ENCODE measurements around the gene CBLB.

The CBLB gene

GRCh38 chr3:105851176-105851575, 17.6 kb downstream of the CBLB start:
- no peak overlapping the region for H3K9ac ChIP-seq (ENCODE audit: low read depth, low read length, poor library complexity, severe bottlenecking)
- no peaks in the 10 kb centered on the region for H3K9me2 ChIP-seq (replicated peaks; ENCODE audit: low read depth, low read length)
- no peak overlapping the region for H3K4me2 ChIP-seq (ENCODE audit: low read depth, low read length, poor library complexity, severe bottlenecking)
- peaks cover 13% of the 10 kb centered on the region; the same call in 1 of the 2 replicates for H3K36me3 ChIP-seq (ENCODE audit: insufficient read depth, low read length)
- H4K20me1 ChIP-seq (ENCODE audit: insufficient read depth, low read length, poor library complexity, severe bottlenecking): peaks cover 2% of the 10 kb centered on the region
- no peak overlapping the region for H2AFZ ChIP-seq (ENCODE audit: low read length)
- H3K27me3 ChIP-seq (ENCODE audit: insufficient read depth, low read length, poor library complexity, severe bottlenecking): no peaks in the 10 kb centered on the region
- no peaks in the 10 kb centered on the region for H3K9me3 ChIP-seq (ENCODE audit: insufficient read depth, low read depth, low read length)
- H3K4me1 ChIP-seq (ENCODE audit: insufficient read depth, low read length, poor library complexity, severe bottlenecking): no peaks in the 10 kb centered on the region
- H3K4me3 ChIP-seq (ENCODE audit: low read length, poor library complexity, severe bottlenecking): no peak overlapping the region
- no peaks in the 10 kb centered on the region for H3K79me2 ChIP-seq (ENCODE audit: insufficient read depth, low read length)
- TF ChIP-seq CTCF (conservative IDR thresholded peaks at IDR 0.05; ENCODE audit: low read length): no peak
- TF ChIP-seq EZH2phosphoT487 (IDR thresholded peaks at IDR 0.05; ENCODE audit: borderline replicate concordance): no peak
- no peaks in the 10 kb centered on the region for H3F3A ChIP-seq (ENCODE audit: low read depth)

- Histone ChIP-seq H3K4me3 (ENCODE audit: low read length, poor library complexity, severe bottlenecking) (no peak overlapping the region), H3K9me3 (ENCODE audit: insufficient read depth, low read depth, low read length) (no peaks in the 10 kb centered on the region), H3K27me3 (ENCODE audit: insufficient read depth, low read length, poor library complexity, severe bottlenecking) (no peaks in the 10 kb centered on the region), H2AFZ (ENCODE audit: low read length) (no peak overlapping the region), H3K9ac (ENCODE audit: low read depth, low read length, poor library complexity, severe bottlenecking) (no peak overlapping the region), H3K4me2 (ENCODE audit: low read depth, low read length, poor library complexity, severe bottlenecking) (no peak overlapping the region), H3F3A (ENCODE audit: low read depth) (no peaks in the 10 kb centered on the region), H3K9me2 (replicated peaks; ENCODE audit: low read depth, low read length) (no peaks in the 10 kb centered on the region), H3K4me1 (ENCODE audit: insufficient read depth, low read length, poor library complexity, severe bottlenecking) (peaks cover 2% of the 10 kb centered on the region), H3K79me2 (ENCODE audit: insufficient read depth, low read length) (no peaks in the 10 kb centered on the region), H3K36me3 (ENCODE audit: insufficient read depth, low read length) (peaks cover 13% of the 10 kb centered on the region; the same call in 1 of the 2 replicates), H4K20me1 (ENCODE audit: insufficient read depth, low read length, poor library complexity, severe bottlenecking) (peaks cover 2% of the 10 kb centered on the region)
- TF ChIP-seq EZH2phosphoT487 (IDR thresholded peaks at IDR 0.05; ENCODE audit: borderline replicate concordance) (no peak), CTCF (conservative IDR thresholded peaks at IDR 0.05; ENCODE audit: low read length) (no peak)
These were observed 18.2 kb downstream of the CBLB start for GRCh38 chr3:105850593-105850992.

- no peak overlapping the region for H2AFZ ChIP-seq (ENCODE audit: low read length)
- H3K9me2 ChIP-seq (replicated peaks; ENCODE audit: low read depth, low read length): no peaks in the 10 kb centered on the region
- H3F3A ChIP-seq (ENCODE audit: low read depth): no peaks in the 10 kb centered on the region
- no peaks in the 10 kb centered on the region for H3K79me2 ChIP-seq (ENCODE audit: insufficient read depth, low read length)
- no peak overlapping the region for H3K9ac ChIP-seq (ENCODE audit: low read depth, low read length, poor library complexity, severe bottlenecking)
- TF ChIP-seq EZH2phosphoT487 (IDR thresholded peaks at IDR 0.05; ENCODE audit: borderline replicate concordance): no peak
- no peak for TF ChIP-seq CTCF (conservative IDR thresholded peaks at IDR 0.05; ENCODE audit: low read length)
- peaks cover 13% of the 10 kb centered on the region; the same call in 1 of the 2 replicates for H3K36me3 ChIP-seq (ENCODE audit: insufficient read depth, low read length)
- H3K4me1 ChIP-seq (ENCODE audit: insufficient read depth, low read length, poor library complexity, severe bottlenecking): peaks cover 5% of the 10 kb centered on the region
- H3K4me3 ChIP-seq (ENCODE audit: low read length, poor library complexity, severe bottlenecking): no peak overlapping the region
- H4K20me1 ChIP-seq (ENCODE audit: insufficient read depth, low read length, poor library complexity, severe bottlenecking): no peaks in the 10 kb centered on the region
- no peaks in the 10 kb centered on the region for H3K9me3 ChIP-seq (ENCODE audit: insufficient read depth, low read depth, low read length)
- H3K4me2 ChIP-seq (ENCODE audit: low read depth, low read length, poor library complexity, severe bottlenecking): no peak overlapping the region
- no peaks in the 10 kb centered on the region for H3K27me3 ChIP-seq (ENCODE audit: insufficient read depth, low read length, poor library complexity, severe bottlenecking)
These were observed 20.0 kb downstream of the CBLB start for GRCh38 chr3:105848821-105849220.
